H1 (cell line): ENCODE results near the gene RGPD3. TPM values are rescaled to one million over a fixed set of nuclear protein-coding genes. Genes with fewer than 3 reads are reported as not detected.

Experiments
- polyA plus RNA-seq, 7 experiments: library from polyadenylated mRNA; depleted of rRNA in 3 of 7; stranded (reverse) in 5 of 7; unstranded in 2 of 7; fragments of >200 nt in 5 of 7; fragments of 200-250 nt in 2 of 7; gene quantifications; 1 replicate in 5 of 7; 2 replicates in 1 of 7; 4 replicates in 1 of 7; pipeline versions ENCODE4 v1.2.1 to v1.2.3, GENCODE V29; 2011 to 2013; ENCODE audit warnings: missing spikeins in 2 of 7, mixed read lengths in 2 of 7
- total RNA-seq: library from RNA; stranded (reverse); fragmentation: NEBNext Ultra II Directional; extraction: Animal tissue kit (Norgen Biotek cat#: 25700); gene quantifications from 2 replicates; pipeline ENCODE4 v1.2.1, GENCODE V29; 2021

The RGPD3 gene
- total and polyA plus RNA-seq, 2 of the 8 experiments (the other 6 are each of a cell fraction or from before 2014, with no cell fraction given): 0.08 to 0.17 TPM

Other genes with a start within 250 kb of the RGPD3 start
- not detected in 2 replicates for gene CD8B2, start 19.0 kb upstream of the RGPD3 start, total RNA-seq
- 0.02 and 0.03 TPM in 2 replicates for gene CD8B2, start 19.0 kb upstream of the RGPD3 start, polyA plus RNA-seq (2011; rRNA removed)